ENCODE results near the gene GNG12. TPM values are rescaled to one million over a fixed set of nuclear protein-coding genes. Genes with fewer than 3 reads are reported as not detected.

The GNG12 gene
- total RNA-seq, 6 experiments from 2014 or later = 172 to 229 (median 198) TPM

DNA sequence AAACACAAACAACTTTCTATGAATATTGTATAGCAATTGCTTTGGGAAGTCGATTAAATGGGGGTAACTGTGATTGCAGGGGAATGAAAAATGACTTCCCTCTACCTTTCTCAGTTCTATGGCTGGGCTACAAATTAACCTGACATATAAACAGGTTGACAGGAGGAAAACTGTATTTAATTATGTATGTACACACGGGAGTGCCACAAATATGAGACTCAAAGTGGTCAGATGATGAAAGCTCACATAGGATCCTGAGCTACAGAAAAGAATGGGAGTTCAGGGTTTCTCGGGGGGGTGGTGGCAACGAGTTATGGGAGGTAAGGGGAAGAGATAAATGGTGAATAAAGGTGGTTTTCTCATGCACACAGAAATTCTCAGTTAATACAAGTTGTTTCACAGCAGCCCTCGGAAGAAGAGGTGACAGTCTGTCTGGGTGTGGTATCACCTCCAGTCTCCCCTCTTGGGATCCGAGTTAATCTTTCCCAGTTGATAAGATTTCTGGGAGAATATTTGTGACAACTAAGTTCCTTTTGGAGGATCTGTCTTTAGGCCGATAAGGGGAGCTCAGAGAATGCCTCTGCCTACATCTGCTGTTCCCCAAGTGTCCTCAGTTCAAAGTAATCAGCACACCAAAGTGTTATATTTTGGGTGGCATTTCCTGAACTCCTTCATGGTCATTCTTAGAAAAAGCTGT is 122.0 kb downstream of the GNG12 start:
- H3K27ac Mint-ChIP-seq = peak overlapping the region; percentile 74
- H3K4me3 Mint-ChIP-seq = peak overlapping the region; percentile 66
- TF ChIP-seq, protein P1, sequence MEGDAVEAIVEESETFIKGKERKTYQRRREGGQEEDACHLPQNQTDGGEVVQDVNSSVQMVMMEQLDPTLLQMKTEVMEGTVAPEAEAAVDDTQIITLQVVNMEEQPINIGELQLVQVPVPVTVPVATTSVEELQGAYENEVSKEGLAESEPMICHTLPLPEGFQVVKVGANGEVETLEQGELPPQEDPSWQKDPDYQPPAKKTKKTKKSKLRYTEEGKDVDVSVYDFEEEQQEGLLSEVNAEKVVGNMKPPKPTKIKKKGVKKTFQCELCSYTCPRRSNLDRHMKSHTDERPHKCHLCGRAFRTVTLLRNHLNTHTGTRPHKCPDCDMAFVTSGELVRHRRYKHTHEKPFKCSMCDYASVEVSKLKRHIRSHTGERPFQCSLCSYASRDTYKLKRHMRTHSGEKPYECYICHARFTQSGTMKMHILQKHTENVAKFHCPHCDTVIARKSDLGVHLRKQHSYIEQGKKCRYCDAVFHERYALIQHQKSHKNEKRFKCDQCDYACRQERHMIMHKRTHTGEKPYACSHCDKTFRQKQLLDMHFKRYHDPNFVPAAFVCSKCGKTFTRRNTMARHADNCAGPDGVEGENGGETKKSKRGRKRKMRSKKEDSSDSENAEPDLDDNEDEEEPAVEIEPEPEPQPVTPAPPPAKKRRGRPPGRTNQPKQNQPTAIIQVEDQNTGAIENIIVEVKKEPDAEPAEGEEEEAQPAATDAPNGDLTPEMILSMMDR (IDR thresholded peaks at IDR 0.05) = no peak
- peaks cover 87% of the 10 kb centered on the region for H3K4me1 Mint-ChIP-seq (ENCODE audit: low read depth)
- DNase-seq = no peak
- peaks cover 2% of the 10 kb centered on the region; the same call in 1 of the 2 replicates for H3K27me3 Mint-ChIP-seq (ENCODE audit: insufficient read depth)
- no peaks in the 10 kb centered on the region for H3K9me3 Mint-ChIP-seq
- H3K36me3 Mint-ChIP-seq (ENCODE audit: low read depth) = peaks cover 18% of the 10 kb centered on the region

DNA sequence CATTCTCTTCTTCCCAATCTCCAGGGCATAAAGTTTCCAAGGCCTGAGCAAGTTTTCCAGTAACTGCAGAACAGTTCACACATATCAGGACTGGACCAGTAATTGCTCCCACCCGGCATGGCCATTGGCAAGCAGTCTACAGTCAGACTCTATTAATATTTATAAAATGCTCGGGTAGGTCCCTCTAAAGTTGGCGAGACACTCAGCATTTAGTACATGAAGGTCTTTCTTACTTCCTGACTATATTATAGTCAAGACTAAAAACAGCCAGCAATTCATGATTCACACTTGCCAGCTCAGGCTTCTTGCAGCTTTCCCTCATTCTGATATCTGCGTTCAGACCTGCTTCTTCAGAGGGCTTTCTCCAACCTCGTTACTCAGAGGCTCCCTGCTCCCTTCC is 122.8 kb downstream of the GNG12 start:
- H3K27me3 Mint-ChIP-seq (ENCODE audit: insufficient read depth) = no peaks in the 10 kb centered on the region
- TF ChIP-seq, protein P1 (IDR thresholded peaks at IDR 0.05) = no peak
- H3K4me1 Mint-ChIP-seq (ENCODE audit: low read depth) = peaks cover 84% of the 10 kb centered on the region
- peaks cover 26% of the 10 kb centered on the region for H3K36me3 Mint-ChIP-seq (ENCODE audit: low read depth)
- H3K9me3 Mint-ChIP-seq = no peaks in the 10 kb centered on the region
- H3K27ac Mint-ChIP-seq = peak overlapping the region; percentile 74
- DNase-seq = peak; percentile 70
- peak overlapping the region; percentile 66 for H3K4me3 Mint-ChIP-seq

DNA sequence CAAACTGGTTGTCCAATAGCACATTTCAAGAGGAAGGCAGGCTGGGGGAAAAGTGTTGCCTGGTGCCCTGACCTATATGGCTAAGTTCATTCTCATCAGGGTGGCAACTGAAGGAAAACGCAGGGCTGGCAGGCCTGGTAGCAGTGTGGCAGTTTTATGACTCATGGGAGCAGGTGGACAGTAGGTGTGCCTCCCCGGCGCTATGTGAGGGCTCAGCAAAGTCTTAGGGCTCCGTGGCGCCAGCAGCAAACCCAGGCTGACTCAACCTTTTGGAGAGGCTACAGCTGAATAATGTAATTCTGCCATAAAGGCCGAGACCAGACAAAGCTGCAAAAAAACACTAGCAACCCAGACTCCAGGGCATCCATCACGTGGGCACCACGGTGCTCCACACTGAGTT is 124.7 kb downstream of the GNG12 start:
- TF ChIP-seq, protein P1 (IDR thresholded peaks at IDR 0.05) = no peak
- no peak for DNase-seq
- Mint-ChIP-seq H3K27ac (no peak overlapping the region; the same call in 1 of the 2 replicates), H3K4me3 (no peak overlapping the region), H3K4me1 (ENCODE audit: low read depth) (peaks cover 67% of the 10 kb centered on the region), H3K27me3 (ENCODE audit: insufficient read depth) (no peaks in the 10 kb centered on the region), H3K36me3 (ENCODE audit: low read depth) (peaks cover 36% of the 10 kb centered on the region), H3K9me3 (no peaks in the 10 kb centered on the region)

DNA sequence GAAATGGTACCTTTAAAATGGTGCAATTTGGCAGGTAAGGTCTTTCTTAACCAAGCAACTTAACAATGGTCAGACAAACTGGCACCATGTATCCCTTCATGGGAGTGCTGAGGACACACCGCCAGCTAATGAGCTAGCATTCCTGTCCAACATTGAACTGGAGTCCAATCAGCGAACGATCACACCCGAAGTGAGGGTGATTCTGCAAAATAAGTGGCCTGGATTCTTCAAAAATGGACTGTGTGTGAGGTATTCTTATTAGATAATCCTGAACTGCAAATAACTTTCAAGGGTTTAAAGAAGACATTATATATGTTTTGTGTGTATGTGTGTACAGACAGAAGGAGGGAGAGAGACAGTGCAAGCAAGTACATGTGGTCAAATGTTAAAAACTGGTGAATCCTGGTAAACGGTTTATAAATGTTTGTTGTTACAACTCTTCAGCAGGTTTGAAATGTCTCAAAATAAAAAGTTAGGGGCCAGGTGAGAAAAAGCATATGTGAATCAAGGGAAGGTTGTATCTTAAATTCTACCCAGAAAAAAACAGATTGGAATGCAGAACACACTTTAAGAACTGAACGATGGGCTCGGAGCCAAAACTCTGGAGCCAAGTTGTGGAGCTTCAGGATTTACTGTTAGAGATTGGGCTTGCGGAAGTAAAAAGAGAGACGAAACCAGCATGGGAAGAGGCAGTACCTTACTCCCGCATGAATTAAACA is 127.4 kb downstream of the GNG12 start:
- Mint-ChIP-seq H3K27ac (no peak overlapping the region; the same call in 1 of the 2 replicates), H3K4me3 (no peak overlapping the region), H3K4me1 (ENCODE audit: low read depth) (peaks cover 56% of the 10 kb centered on the region), H3K27me3 (ENCODE audit: insufficient read depth) (no peaks in the 10 kb centered on the region), H3K9me3 (no peaks in the 10 kb centered on the region), H3K36me3 (ENCODE audit: low read depth) (peaks cover 45% of the 10 kb centered on the region)
- no peak for DNase-seq
- TF ChIP-seq, protein P1 (IDR thresholded peaks at IDR 0.05) = no peak

DNA sequence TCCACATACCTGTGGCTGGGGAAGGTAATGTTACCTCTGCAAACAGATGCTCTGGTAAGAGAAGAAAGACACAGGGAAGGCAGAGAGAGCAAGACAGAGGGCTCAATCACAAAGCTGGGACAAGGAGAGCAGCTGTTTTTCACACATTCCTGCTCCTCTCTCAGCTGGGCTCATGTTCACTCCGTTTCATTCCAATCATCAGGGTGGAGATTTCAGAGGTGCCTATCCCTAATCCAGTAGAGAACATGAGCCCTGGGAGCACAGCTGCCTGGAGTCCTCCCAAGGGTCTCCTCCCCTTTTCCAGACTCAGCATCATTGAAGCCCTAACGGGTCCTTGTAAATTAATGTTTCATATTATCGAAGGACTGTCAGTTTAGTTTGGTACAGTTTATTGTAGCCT is 128.9 kb downstream of the GNG12 start:
- Mint-ChIP-seq H3K9me3 (no peaks in the 10 kb centered on the region), H3K27ac (no peak overlapping the region), H3K27me3 (ENCODE audit: insufficient read depth) (peaks cover 1% of the 10 kb centered on the region; the same call in 1 of the 2 replicates), H3K4me1 (ENCODE audit: low read depth) (peaks cover 55% of the 10 kb centered on the region), H3K4me3 (no peak overlapping the region), H3K36me3 (ENCODE audit: low read depth) (peaks cover 56% of the 10 kb centered on the region)
- TF ChIP-seq, protein P1 (IDR thresholded peaks at IDR 0.05) = no peak
- DNase-seq = no peak
